Activated T-cell treated with anti-CD3 and anti-CD28 coated beads, Interleukin-2, amount 50 U/mL, for 1 hour (primary cell): Measurements from ENCODE around the gene LRP10.
"Not testable (repeated sequence)": the region's sequence is repeated elsewhere in the genome, so short reads cannot be mapped to it uniquely, and the experiment has no call there.

ENCODE experiments used
- DNase-seq: peaks from one replicate; pipeline ENCODE4 v3.0.0-alpha.2; 2020

The LRP10 gene

GRCh38 chr14:22871224-22872032 lies at the start of gene LRP10:
Gene LRP10 (plus strand): TSS chr14:22871740. CDS start chr14:22872304, 564 bp downstream.
- DNase-seq, result peak; percentile 78

GRCh38 chr14:22822016-22822570 lies 49.4 kb upstream of the LRP10 start:
- DNase-seq, result no peak

GRCh38 chr14:22822571-22823098 lies 48.9 kb upstream of the LRP10 start:
- DNase-seq, result peak; percentile 75

GRCh38 chr14:22824711-22825359 lies 46.7 kb upstream of the LRP10 start:
- no peak for DNase-seq

- not testable (repeated sequence) for DNase-seq
Observed at GRCh38 chr14:22829076-22829660, 42.4 kb upstream of the LRP10 start.

GRCh38 chr14:22829661-22830442 lies 41.7 kb upstream of the LRP10 start, which contains the start of gene MRPL52:
Gene MRPL52 (plus strand): TSS chr14:22829887. CDS start chr14:22829913, 26 bp downstream.
- peak; percentile 87 for DNase-seq

GRCh38 chr14:22830443-22831010 lies 41.0 kb upstream of the LRP10 start:
- DNase-seq, result no peak

GRCh38 chr14:22835505-22835904 lies 36.0 kb upstream of the LRP10 start:
- DNase-seq, result no peak

- no peak for DNase-seq
Observed at GRCh38 chr14:22836301-22837113, 35.0 kb upstream of the LRP10 start, which contains the start of gene MMP14. Gene MMP14 (plus strand): TSS chr14:22836585. CDS start chr14:22836818, 233 bp downstream.

- DNase-seq, result peak; percentile 41
Observed at GRCh38 chr14:22837114-22837749, 34.3 kb upstream of the LRP10 start.

GRCh38 chr14:22837750-22838538 lies 33.6 kb upstream of the LRP10 start:
- no peak for DNase-seq

GRCh38 chr14:22838631-22839041 lies 32.9 kb upstream of the LRP10 start:
- DNase-seq, result no peak

GRCh38 chr14:22839159-22839779 lies 32.3 kb upstream of the LRP10 start:
- no peak for DNase-seq

GRCh38 chr14:22841311-22841710 lies 30.2 kb upstream of the LRP10 start:
- DNase-seq, result no peak

- DNase-seq, result no peak
Observed at GRCh38 chr14:22841769-22842168, 29.8 kb upstream of the LRP10 start.

- no peak for DNase-seq
Observed at GRCh38 chr14:22842211-22843122, 29.1 kb upstream of the LRP10 start.

GRCh38 chr14:22843123-22843925 lies 28.2 kb upstream of the LRP10 start:
- no peak for DNase-seq
